ENCODE measurements around the gene DUS2. TPM values are rescaled to one million over a fixed set of nuclear protein-coding genes. Genes with fewer than 3 reads are reported as not detected.
"Not testable (repeated sequence)": the region's sequence is repeated elsewhere in the genome, so short reads cannot be mapped to it uniquely, and the experiment has no call there.

The DUS2 gene
- total RNA-seq, 1 donor from 2014 or later, result 22.9 TPM

GRCh38 chr16:68100488-68100887 is 77.4 kb downstream of the DUS2 start:
- H3K36me3 Mint-ChIP-seq, result peaks cover 27% of the 10 kb centered on the region
- no peak overlapping the region for H3K27ac Mint-ChIP-seq
- Histone ChIP-seq H3K9ac (no peak overlapping the region), H3K9me3 (ENCODE audit: low read depth) (no peaks in the 10 kb centered on the region), H2AFZ (replicated peaks) (no peak overlapping the region), H4K20me1 (ENCODE audit: low read depth) (peaks cover 19% of the 10 kb centered on the region), H3K4me3 (no peak overlapping the region), H3K4me1 (no peaks in the 10 kb centered on the region), H3K27ac (no peak overlapping the region), H3K36me3 (peaks cover 4% of the 10 kb centered on the region), H3K27me3 (no peaks in the 10 kb centered on the region), H3K79me2 (ENCODE audit: low read depth) (peaks cover 100% of the 10 kb centered on the region), H3F3A (ENCODE audit: low read depth) (no peaks in the 10 kb centered on the region), H3K4me2 (no peak overlapping the region)
- TF ChIP-seq EZH2 (IDR thresholded peaks at IDR 0.05) (no peak), CTCF (IDR thresholded peaks at IDR 0.05) (no peak), EZH2phosphoT487 (IDR thresholded peaks at IDR 0.05) (no peak)
- H3K27me3 Mint-ChIP-seq (ENCODE audit: insufficient read depth, low read depth), result no peaks in the 10 kb centered on the region
- no peak overlapping the region for H3K4me3 Mint-ChIP-seq
- no peaks in the 10 kb centered on the region for H3K4me1 Mint-ChIP-seq
- H3K9me3 Mint-ChIP-seq, result peaks cover 31% of the 10 kb centered on the region
- no peak for DNase-seq (ENCODE audit: low spot score)

- no peaks in the 10 kb centered on the region for H3F3A ChIP-seq (ENCODE audit: low read depth)
- H3K79me2 ChIP-seq (ENCODE audit: low read depth), result peaks cover 100% of the 10 kb centered on the region
- H4K20me1 ChIP-seq (ENCODE audit: low read depth), result no peaks in the 10 kb centered on the region
- no peaks in the 10 kb centered on the region for H3K4me1 ChIP-seq
- peaks cover 19% of the 10 kb centered on the region for H3K9me3 ChIP-seq (ENCODE audit: low read depth)
- H2AFZ ChIP-seq (replicated peaks), result no peak overlapping the region
- no peaks in the 10 kb centered on the region for H3K27me3 ChIP-seq
- H3K36me3 Mint-ChIP-seq, result peaks cover 39% of the 10 kb centered on the region
- DNase-seq (ENCODE audit: low spot score), result no peak
- no peaks in the 10 kb centered on the region for H3K4me1 Mint-ChIP-seq
- H3K9ac ChIP-seq, result no peak overlapping the region
- H3K9me3 Mint-ChIP-seq, result peaks cover 72% of the 10 kb centered on the region
- H3K27ac Mint-ChIP-seq, result no peak overlapping the region
- no peak overlapping the region for H3K27ac ChIP-seq
- no peak overlapping the region for H3K4me3 Mint-ChIP-seq
- H3K4me2 ChIP-seq, result no peak overlapping the region
- no peaks in the 10 kb centered on the region for H3K36me3 ChIP-seq
- H3K27me3 Mint-ChIP-seq (ENCODE audit: insufficient read depth, low read depth), result no peaks in the 10 kb centered on the region
- TF ChIP-seq EZH2 (IDR thresholded peaks at IDR 0.05) (no peak), EZH2phosphoT487 (IDR thresholded peaks at IDR 0.05) (no peak), CTCF (IDR thresholded peaks at IDR 0.05) (no peak)
- H3K4me3 ChIP-seq, result no peak overlapping the region
Measured at GRCh38 chr16:68105611-68106010, 82.5 kb downstream of the DUS2 start.

- H3K4me3 ChIP-seq; H3K9ac ChIP-seq; DNase-seq (ENCODE audit: low spot score); H3K4me1 ChIP-seq; H3K36me3 ChIP-seq; H3K4me1 Mint-ChIP-seq; H3K27ac ChIP-seq; H3F3A ChIP-seq (ENCODE audit: low read depth); H3K27ac Mint-ChIP-seq; H3K4me2 ChIP-seq; H3K4me3 Mint-ChIP-seq; H2AFZ ChIP-seq (replicated peaks); H4K20me1 ChIP-seq (ENCODE audit: low read depth); H3K27me3 ChIP-seq; H3K27me3 Mint-ChIP-seq (ENCODE audit: insufficient read depth, low read depth): not testable (repeated sequence)
- H3K9me3 Mint-ChIP-seq, result peaks cover 77% of the 10 kb centered on the region
- H3K9me3 ChIP-seq (ENCODE audit: low read depth), result peaks cover 23% of the 10 kb centered on the region
- peaks cover 39% of the 10 kb centered on the region for H3K36me3 Mint-ChIP-seq
- H3K79me2 ChIP-seq (ENCODE audit: low read depth), result peaks cover 100% of the 10 kb centered on the region
Measured at GRCh38 chr16:68107230-68107928, 84.3 kb downstream of the DUS2 start.

- peaks cover 76% of the 10 kb centered on the region for H3K9me3 Mint-ChIP-seq
- not testable (repeated sequence) for H3K4me1 ChIP-seq; H4K20me1 ChIP-seq (ENCODE audit: low read depth); H3K27ac ChIP-seq; H3K27me3 Mint-ChIP-seq (ENCODE audit: insufficient read depth, low read depth); H3F3A ChIP-seq (ENCODE audit: low read depth); H3K9ac ChIP-seq; DNase-seq (ENCODE audit: low spot score); H3K4me3 Mint-ChIP-seq; H3K4me3 ChIP-seq; H2AFZ ChIP-seq (replicated peaks); H3K27ac Mint-ChIP-seq; H3K4me2 ChIP-seq; H3K36me3 ChIP-seq; H3K4me1 Mint-ChIP-seq; H3K27me3 ChIP-seq
- peaks cover 99% of the 10 kb centered on the region for H3K79me2 ChIP-seq (ENCODE audit: low read depth)
- peaks cover 23% of the 10 kb centered on the region for H3K9me3 ChIP-seq (ENCODE audit: low read depth)
- H3K36me3 Mint-ChIP-seq, result peaks cover 33% of the 10 kb centered on the region
Measured at GRCh38 chr16:68109156-68109555, 86.1 kb downstream of the DUS2 start.

GRCh38 chr16:68110611-68111010 is 87.5 kb downstream of the DUS2 start:
- peaks cover 29% of the 10 kb centered on the region for H3K36me3 Mint-ChIP-seq
- H4K20me1 ChIP-seq (ENCODE audit: low read depth); H3K27ac ChIP-seq; H3K4me3 Mint-ChIP-seq; H3K36me3 ChIP-seq; H3K27me3 Mint-ChIP-seq (ENCODE audit: insufficient read depth, low read depth); H3K9ac ChIP-seq; H3K4me3 ChIP-seq; H3F3A ChIP-seq (ENCODE audit: low read depth); H2AFZ ChIP-seq (replicated peaks); H3K4me2 ChIP-seq; H3K27ac Mint-ChIP-seq; H3K27me3 ChIP-seq; H3K4me1 Mint-ChIP-seq; DNase-seq (ENCODE audit: low spot score); H3K4me1 ChIP-seq: not testable (repeated sequence)
- Histone ChIP-seq H3K9me3 (ENCODE audit: low read depth) (peaks cover 23% of the 10 kb centered on the region), H3K79me2 (ENCODE audit: low read depth) (peaks cover 99% of the 10 kb centered on the region)
- H3K9me3 Mint-ChIP-seq, result peaks cover 66% of the 10 kb centered on the region
